Activated B cell treated with CpG ODN at 0.5 μM for 24 hours (primary cell): ENCODE results near the gene SRPX2. TPM values are rescaled to one million over a fixed set of nuclear protein-coding genes. Genes with fewer than 3 reads are reported as not detected.

Source experiments
- ATAC-seq: fragments of 200-7000 bp; cut with Tn5 transposase; one replicate; pipeline ENCODE4 v1.10.0; 2021; ENCODE audit warnings: low read depth, mild to moderate bottlenecking, moderate library complexity
- CTCF ChIA-PET: fragments of 350-600 bp; sonication (Branson Sonifier 250); formaldehyde crosslinking; loops from one replicate; lab custom pipeline; 2021; ENCODE audit warnings: antibody characterized with exemption; lab: Charles Lee
- POLR2A ChIA-PET: fragments of 350-600 bp; sonication (Branson Sonifier 250); formaldehyde crosslinking; loops from one replicate; lab custom pipeline; 2021; ENCODE audit warnings: antibody characterized with exemption; lab: Charles Lee
- DNase-seq: peaks from one replicate; pipeline ENCODE4 v3.0.0; 2022
- H3K27ac Mint-ChIP-seq: one replicate; pipeline ENCODE4 v1.8.0; 2020; ENCODE audit warnings: mixed read lengths
- H3K27me3 Mint-ChIP-seq: one replicate; pipeline ENCODE4 v1.8.0; 2021; ENCODE audit warnings: mixed read lengths
- H3K36me3 Mint-ChIP-seq: one replicate; pipeline ENCODE4 v1.8.0; 2021; ENCODE audit warnings: low read depth, mixed read lengths
- H3K4me1 Mint-ChIP-seq: one replicate; pipeline ENCODE4 v1.8.0; 2021; ENCODE audit warnings: mixed read lengths
- H3K4me3 Mint-ChIP-seq: one replicate; pipeline ENCODE4 v1.8.0; 2020; ENCODE audit warnings: mild to moderate bottlenecking, mixed read lengths
- H3K9me3 Mint-ChIP-seq: one replicate; pipeline ENCODE4 v1.8.0; 2020; ENCODE audit warnings: mixed read lengths
- CTCF ChIP-seq: fragments of 200-600 bp; IDR thresholded peaks from one replicate; pipeline ENCODE4 v1.8.0; 2022; ENCODE audit warnings: antibody characterized with exemption, mild to moderate bottlenecking
- intact Hi-C: fragments of 100-400 bp; cut with micrococcal nuclease; formaldehyde crosslinking; loops from one replicate; pipeline ENCODE4 v1.15.1; 2024
- total RNA-seq: library from RNA; stranded (reverse); gene quantifications from 2 replicates; pipeline ENCODE4 v1.2.3, GENCODE V29; 2022

The SRPX2 gene
- total RNA-seq, 1 donor from 2014 or later: not detected

- H3K4me3 Mint-ChIP-seq: no peak overlapping the region
These were observed 1.7 kb upstream of the SRPX2 start for GRCh38 chrX:100642290-100642689.

GRCh38 chrX:100643212-100643611 lies 787 bp upstream of the SRPX2 start:
- intact Hi-C loops: no loop called here
- ChIA-PET CTCF (no interaction called here), POLR2A (no interaction called here)
- ATAC-seq (no peak), DNase-seq (no peak)
- Mint-ChIP-seq H3K4me1 (no peaks in the 10 kb centered on the region), H3K4me3 (no peak overlapping the region), H3K9me3 (no peaks in the 10 kb centered on the region), H3K36me3 (no peaks in the 10 kb centered on the region), H3K27ac (no peak overlapping the region), H3K27me3 (peaks cover 37% of the 10 kb centered on the region)
- TF ChIP-seq CTCF: no peak

More at GRCh38 chrX:100642290-100642689, 1.7 kb upstream of the SRPX2 start:
- Mint-ChIP-seq H3K27me3 (peaks cover 37% of the 10 kb centered on the region), H3K9me3 (no peaks in the 10 kb centered on the region), H3K27ac (no peak overlapping the region), H3K36me3 (no peaks in the 10 kb centered on the region), H3K4me1 (no peaks in the 10 kb centered on the region)
- ATAC-seq: no peak
- ChIA-PET CTCF (interaction anchor here (1.0 kb wide), 1 partner anchor 11 kb away, joined by 3 read pairs; no protein-coding TSS in a partner anchor), POLR2A (no interaction called here)
- no peak for TF ChIP-seq CTCF
- intact Hi-C loops: no loop called here
- no peak for DNase-seq

DNA sequence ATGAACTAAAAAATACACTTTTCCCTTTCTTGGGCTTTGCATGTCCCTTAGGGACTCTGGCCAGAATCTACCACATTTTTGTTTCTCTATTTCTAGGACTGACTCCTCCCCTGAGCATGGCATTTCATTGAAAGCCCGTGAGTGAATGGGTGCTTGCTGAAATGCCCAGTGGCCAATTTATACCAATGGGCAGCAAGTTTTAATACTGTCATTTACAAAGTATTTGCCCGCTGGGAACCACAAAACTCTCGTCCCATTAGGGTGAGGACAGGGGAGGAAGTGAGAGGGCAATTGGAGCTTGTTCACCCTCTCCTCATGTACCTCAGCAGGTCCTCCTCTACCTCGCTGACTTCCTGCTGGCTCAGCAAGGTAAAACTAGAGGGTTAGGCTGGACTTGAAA lies 1.1 kb downstream of the SRPX2 start:
- no peak for ATAC-seq
- Mint-ChIP-seq H3K9me3 (no peaks in the 10 kb centered on the region), H3K4me3 (no peak overlapping the region), H3K36me3 (no peaks in the 10 kb centered on the region), H3K4me1 (no peaks in the 10 kb centered on the region), H3K27ac (no peak overlapping the region), H3K27me3 (peaks cover 29% of the 10 kb centered on the region)
- CTCF ChIA-PET: no interaction called here
- TF ChIP-seq CTCF: no peak
- POLR2A ChIA-PET: no interaction called here
- intact Hi-C loops: no loop called here
- DNase-seq: no peak

- no peak for TF ChIP-seq CTCF
- no peaks in the 10 kb centered on the region for H3K36me3 Mint-ChIP-seq
- POLR2A ChIA-PET: no interaction called here
- no peak overlapping the region for H3K27ac Mint-ChIP-seq
- H3K4me3 Mint-ChIP-seq: no peak overlapping the region
- no peaks in the 10 kb centered on the region for H3K9me3 Mint-ChIP-seq
- ATAC-seq (no peak), DNase-seq (no peak)
- no peaks in the 10 kb centered on the region for H3K4me1 Mint-ChIP-seq
- CTCF ChIA-PET: no interaction called here
- peaks cover 23% of the 10 kb centered on the region for H3K27me3 Mint-ChIP-seq
- intact Hi-C loops: no loop called here
These were observed 3.1 kb downstream of the SRPX2 start for GRCh38 chrX:100647095-100647494.

- Mint-ChIP-seq H3K27me3 (peaks cover 17% of the 10 kb centered on the region), H3K4me1 (no peaks in the 10 kb centered on the region), H3K36me3 (no peaks in the 10 kb centered on the region), H3K27ac (no peak overlapping the region), H3K4me3 (no peak overlapping the region), H3K9me3 (no peaks in the 10 kb centered on the region)
- CTCF ChIA-PET: no interaction called here
- DNase-seq (no peak), ATAC-seq (no peak)
- TF ChIP-seq CTCF: no peak
- intact Hi-C loops: no loop called here
- POLR2A ChIA-PET: no interaction called here
These were observed 3.7 kb downstream of the SRPX2 start for GRCh38 chrX:100647739-100648138.
